ENCODE measurements around the gene FGD5.

DNA sequence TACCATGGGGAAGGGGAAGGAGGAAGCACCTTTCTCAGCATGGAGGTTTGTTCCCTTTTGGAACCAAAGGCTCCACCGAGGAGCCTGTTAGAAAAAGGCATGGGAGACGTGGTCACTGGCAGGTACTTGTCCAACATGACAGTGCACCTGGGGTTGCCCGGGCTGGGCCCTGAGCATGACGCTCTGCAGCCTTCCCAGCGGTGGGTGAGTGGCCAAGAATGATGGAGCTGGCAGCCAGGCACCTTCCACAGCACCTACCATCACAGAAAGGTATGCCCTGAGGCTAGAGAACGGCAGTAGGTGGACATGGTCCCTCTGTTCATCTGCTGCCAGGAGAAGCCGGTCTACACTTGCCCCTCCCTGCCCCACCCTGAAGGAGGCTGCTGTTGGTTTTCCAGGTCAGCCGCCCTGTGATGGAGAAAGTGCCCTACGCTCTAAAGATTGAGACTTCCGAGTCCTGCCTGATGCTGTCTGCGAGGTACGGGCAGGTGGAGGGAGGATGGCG, 99.6 kb downstream of the FGD5 start:
- TF ChIP-seq CTCF (IDR thresholded peaks at IDR 0.05) = no peak
- no peak for TF ChIP-seq POLR2A (IDR thresholded peaks at IDR 0.05)

All from heart left ventricle (tissue), 13 donors.